Ascending aorta (tissue), 2 donors: ENCODE data around the gene NAP1L4. TPM values are rescaled to one million over a fixed set of nuclear protein-coding genes. Genes with fewer than 3 reads are reported as not detected.

Source experiments
- DNase-seq, 2 donors: peaks; one replicate each; pipeline ENCODE4 v3.0.0-alpha.2; 2019; ENCODE audit warnings: low spot score in 2 of 2
- H3K27ac ChIP-seq, 2 donors: fragments of 200-600 bp; sonication (generic); one replicate each; pipeline ENCODE4 v1.5.1; 2016 to 2017; ENCODE audit warnings: mild to moderate bottlenecking in 1 of 2
- H3K27me3 ChIP-seq: fragments of 200-600 bp; sonication (generic); one replicate; pipeline ENCODE4 v1.5.1; 2017
- H3K36me3 ChIP-seq, 2 donors: fragments of 200-600 bp; sonication (generic); one replicate each; pipeline ENCODE4 v1.5.1; 2016
- H3K4me1 ChIP-seq, 2 donors: fragments of 200-600 bp; sonication (generic); one replicate each; pipeline ENCODE4 v1.5.1; 2016 to 2017; ENCODE audit warnings: mild to moderate bottlenecking in 1 of 2
- H3K4me3 ChIP-seq, 2 donors: fragments of 200-600 bp; sonication (generic); one replicate each; pipeline ENCODE4 v1.5.1; 2016 to 2017; ENCODE audit warnings: mild to moderate bottlenecking in 1 of 2
- H3K9me3 ChIP-seq, 2 donors: fragments of 200-600 bp; sonication (generic); one replicate each; pipeline ENCODE4 v1.5.1; 2016
- intact Hi-C: fragments of 100-400 bp; cut with DNase I; formaldehyde crosslinking; loops from one replicate; pipeline ENCODE4 v1.15.1; 2023
- total RNA-seq: library from RNA; depleted of rRNA; stranded (reverse); fragments of >200 nt; gene quantifications from one replicate; pipeline ENCODE4 v1.1.0, GENCODE V29; 2016
- TF ChIP-seq, protein P1 (sequence below), 3 experiments: fragments of 200-600 bp in 2 of 3; fragments of 450-650 bp in 1 of 3; sonication (generic) in 2 of 3; IDR thresholded peaks; one replicate each; pipeline ENCODE4 v1.5.1; 2016 to 2019; ENCODE audit warnings: antibody characterized with exemption in 3 of 3, mild to moderate bottlenecking in 1 of 3, moderate library complexity in 1 of 3

The NAP1L4 gene
- total RNA-seq, 1 donor from 2014 or later = 54.5 TPM

DNA sequence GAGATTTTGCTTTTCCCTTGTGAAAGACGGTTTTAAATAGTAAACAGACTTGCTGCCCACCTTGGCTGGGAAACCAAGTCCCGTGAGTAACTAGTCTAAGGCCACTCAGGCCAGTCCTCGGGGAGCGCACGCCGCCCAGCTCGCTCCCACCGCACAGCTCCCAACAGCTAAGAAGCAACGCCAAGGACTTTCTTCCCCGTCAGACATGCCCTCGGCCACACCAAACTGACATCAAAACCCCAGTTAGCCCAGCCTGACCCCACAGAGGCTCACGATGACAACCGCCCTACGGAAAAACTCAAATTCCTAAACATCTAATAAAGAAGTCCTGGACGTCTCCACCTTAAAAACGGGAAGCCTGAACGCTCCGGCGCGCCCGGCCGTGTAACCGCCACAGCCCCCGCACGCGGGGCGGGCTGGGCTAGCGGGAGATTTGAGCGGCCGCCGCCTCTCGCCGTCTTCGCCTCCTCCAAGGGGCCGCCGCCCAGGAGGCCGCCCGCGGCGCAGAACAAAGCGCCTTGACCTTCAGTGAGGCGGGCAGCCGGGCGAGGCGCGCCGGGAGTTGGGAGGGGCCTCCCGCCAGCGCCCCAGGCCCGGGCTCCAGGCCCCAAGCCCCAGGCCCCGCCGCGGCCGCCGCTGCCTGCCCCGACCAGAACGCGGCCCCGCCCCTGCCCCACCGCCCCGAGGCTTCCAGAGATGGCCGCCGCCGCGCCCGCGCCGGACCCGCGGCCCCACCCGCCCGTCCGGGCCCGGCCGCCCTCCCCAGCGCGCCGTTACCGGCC is 486 bp downstream of the NAP1L4 start:
- TF ChIP-seq, protein P1, sequence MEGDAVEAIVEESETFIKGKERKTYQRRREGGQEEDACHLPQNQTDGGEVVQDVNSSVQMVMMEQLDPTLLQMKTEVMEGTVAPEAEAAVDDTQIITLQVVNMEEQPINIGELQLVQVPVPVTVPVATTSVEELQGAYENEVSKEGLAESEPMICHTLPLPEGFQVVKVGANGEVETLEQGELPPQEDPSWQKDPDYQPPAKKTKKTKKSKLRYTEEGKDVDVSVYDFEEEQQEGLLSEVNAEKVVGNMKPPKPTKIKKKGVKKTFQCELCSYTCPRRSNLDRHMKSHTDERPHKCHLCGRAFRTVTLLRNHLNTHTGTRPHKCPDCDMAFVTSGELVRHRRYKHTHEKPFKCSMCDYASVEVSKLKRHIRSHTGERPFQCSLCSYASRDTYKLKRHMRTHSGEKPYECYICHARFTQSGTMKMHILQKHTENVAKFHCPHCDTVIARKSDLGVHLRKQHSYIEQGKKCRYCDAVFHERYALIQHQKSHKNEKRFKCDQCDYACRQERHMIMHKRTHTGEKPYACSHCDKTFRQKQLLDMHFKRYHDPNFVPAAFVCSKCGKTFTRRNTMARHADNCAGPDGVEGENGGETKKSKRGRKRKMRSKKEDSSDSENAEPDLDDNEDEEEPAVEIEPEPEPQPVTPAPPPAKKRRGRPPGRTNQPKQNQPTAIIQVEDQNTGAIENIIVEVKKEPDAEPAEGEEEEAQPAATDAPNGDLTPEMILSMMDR (IDR thresholded peaks at IDR 0.05) = no peak
- H3K27ac ChIP-seq = peak overlapping the region; percentile 71 to 90
- peaks cover 6 to 27% of the 10 kb centered on the region in 2 donors for H3K4me1 ChIP-seq
- H3K36me3 ChIP-seq = no peaks in the 10 kb centered on the region
- DNase-seq = peak in 1 of 2 donors; percentile 74
- intact Hi-C loops = loop anchor here (2.0 to 5.0 kb wide), 5 partner anchors 51 to 171 kb away; partner anchors contain the start of gene CARS1
- H3K27me3 ChIP-seq = no peaks in the 10 kb centered on the region
- H3K4me3 ChIP-seq = peak overlapping the region; percentile 74 to 80
- no peaks in the 10 kb centered on the region for H3K9me3 ChIP-seq

DNA sequence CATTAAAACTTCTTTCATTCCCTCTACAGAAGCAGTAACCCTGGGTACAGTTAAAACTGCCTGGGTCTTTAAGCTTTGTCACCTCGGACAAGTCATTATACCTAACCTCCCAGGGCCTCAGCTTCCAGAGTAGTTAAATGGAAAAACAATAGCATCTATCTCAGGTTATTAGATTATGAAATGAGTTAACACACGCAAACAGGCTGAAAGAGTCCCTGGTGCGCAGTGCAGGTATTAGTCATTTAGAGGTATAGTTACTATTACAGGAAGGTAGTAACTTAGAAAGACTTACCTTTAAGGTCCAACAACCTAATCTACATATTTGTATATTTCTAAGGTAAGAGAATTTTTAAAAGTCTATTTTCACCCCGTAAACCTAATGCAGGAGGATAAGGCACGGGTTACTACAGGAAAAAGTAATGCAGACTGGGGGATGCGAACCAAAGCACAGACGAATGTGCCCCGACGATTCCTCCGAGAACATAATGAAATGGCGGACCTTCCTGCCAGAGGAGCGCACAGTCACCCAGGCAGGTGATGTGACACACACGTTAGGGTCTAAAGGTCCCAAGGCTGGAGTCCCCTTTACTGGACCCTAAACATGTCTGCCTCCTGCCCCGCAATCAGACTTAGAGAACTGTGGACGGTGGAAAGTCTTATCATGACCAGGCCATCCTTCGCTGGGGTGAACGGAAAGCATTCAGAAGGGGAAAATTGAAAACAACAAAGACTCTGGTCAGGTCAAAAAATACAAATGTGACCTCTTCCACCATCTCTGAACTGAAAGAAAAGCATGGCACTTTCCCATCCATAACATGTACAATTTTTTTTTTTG is 1.3 kb downstream of the NAP1L4 start:
- Histone ChIP-seq H3K36me3 (no peaks in the 10 kb centered on the region), H3K4me1 (peaks cover 6 to 27% of the 10 kb centered on the region in 2 donors), H3K27ac (peak overlapping the region; percentile 71 to 90), H3K4me3 (peak overlapping the region; percentile 74 to 80), H3K9me3 (no peaks in the 10 kb centered on the region), H3K27me3 (no peaks in the 10 kb centered on the region)
- TF ChIP-seq, protein P1 (IDR thresholded peaks at IDR 0.05) = no peak
- no peak for DNase-seq
- intact Hi-C loops = loop anchor here (5.0 kb wide), 3 partner anchors 51 to 171 kb away; no protein-coding TSS in a partner anchor

DNA sequence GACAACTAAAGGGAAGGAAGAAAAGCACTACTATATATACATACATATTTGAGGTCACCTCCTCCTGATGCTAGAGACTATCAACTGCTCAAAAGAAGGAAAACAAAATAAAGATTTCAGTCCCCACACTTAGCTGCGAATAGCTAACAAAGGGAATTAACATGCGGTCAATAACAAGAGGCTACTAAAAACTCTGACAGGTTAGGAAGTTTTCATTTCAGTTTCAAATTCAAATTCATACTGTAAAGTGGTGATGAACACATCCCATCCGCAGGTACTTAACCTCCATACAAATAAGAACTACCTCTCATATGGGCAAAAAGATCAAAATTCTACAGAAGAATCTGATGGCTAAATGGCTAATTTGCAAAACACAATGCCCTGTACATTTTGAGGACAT is 2.6 kb downstream of the NAP1L4 start:
- Histone ChIP-seq H3K9me3 (no peaks in the 10 kb centered on the region), H3K4me3 (peak overlapping the region in 1 of 2 donors; percentile 80), H3K36me3 (no peaks in the 10 kb centered on the region), H3K4me1 (peaks cover 6 to 27% of the 10 kb centered on the region in 2 donors), H3K27me3 (no peaks in the 10 kb centered on the region), H3K27ac (no peak overlapping the region)
- TF ChIP-seq, protein P1 (IDR thresholded peaks at IDR 0.05) = no peak
- intact Hi-C loops = no loop called here
- no peak for DNase-seq

DNA sequence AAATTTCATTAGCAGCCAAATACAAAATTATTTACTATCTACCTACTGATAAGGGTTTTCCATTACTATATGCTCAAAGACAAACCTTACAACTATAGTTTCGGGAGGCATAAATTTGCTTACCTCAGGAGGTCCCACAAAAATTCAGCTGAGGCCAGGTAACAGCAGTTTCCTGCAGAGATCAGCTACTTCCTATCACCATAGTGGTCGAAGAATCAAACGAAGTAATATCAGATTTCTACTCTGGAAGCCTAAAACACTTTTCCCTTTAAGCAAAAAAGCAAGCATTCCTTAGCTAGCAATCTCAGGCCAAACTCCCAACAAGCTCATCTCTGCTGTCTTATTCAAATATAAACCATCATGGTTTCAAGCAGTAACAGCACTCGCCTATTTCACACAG is 3.1 kb downstream of the NAP1L4 start:
- DNase-seq = no peak
- H3K27ac ChIP-seq = no peak overlapping the region
- H3K9me3 ChIP-seq = no peaks in the 10 kb centered on the region
- no peaks in the 10 kb centered on the region for H3K36me3 ChIP-seq
- H3K4me1 ChIP-seq = peaks cover 6 to 27% of the 10 kb centered on the region in 2 donors
- intact Hi-C loops = no loop called here
- H3K27me3 ChIP-seq = no peaks in the 10 kb centered on the region
- peak overlapping the region in 1 of 2 donors; percentile 80 for H3K4me3 ChIP-seq
- TF ChIP-seq, protein P1 (IDR thresholded peaks at IDR 0.05) = no peak

DNA sequence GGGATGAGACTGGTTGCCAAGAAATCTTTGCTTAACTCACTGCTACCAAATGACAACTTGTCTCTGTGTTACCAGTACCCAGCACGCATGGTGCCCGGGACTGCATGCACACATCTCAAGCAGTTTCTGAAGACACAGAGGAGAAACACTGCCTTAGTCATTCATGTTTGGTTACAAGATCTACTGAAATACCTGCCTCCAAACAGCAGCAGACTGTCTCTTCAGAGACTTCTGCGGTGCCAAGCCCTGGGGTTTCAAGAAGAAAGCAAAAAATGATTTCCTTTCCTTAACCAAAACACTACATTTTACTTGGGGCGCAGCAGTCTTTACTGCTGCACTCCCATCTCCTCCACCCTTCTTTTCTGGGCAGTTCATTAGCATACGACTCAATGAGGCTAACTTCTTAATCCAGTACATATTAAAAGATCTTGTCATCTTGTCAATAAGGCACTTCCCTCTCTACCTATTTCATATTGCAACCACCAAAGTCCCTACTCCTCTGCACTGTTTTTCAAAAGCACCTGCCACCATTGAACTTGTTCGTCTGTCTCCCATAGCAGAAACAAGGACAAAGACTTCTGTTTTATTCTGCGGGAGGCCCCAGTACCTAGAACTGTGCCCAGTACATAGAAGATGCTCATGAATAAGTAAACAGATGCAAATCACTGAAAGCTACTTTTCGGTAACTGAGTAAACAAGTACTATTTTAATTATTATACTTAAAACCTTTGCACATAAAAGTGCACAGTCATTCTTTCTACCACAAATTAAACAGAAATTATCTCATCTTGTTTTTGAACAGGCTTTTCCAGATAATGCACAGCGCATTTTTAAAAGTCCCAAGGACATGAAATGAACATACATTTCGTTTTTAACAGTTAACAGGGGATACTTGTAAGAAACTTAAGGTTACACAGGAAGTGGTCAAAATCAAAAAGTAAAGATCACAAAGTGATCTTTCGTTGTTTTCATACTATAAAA is 4.0 kb downstream of the NAP1L4 start:
- H3K4me3 ChIP-seq = peak overlapping the region in 1 of 2 donors; percentile 80

More for the DNA sequence above, 4.0 kb downstream of the NAP1L4 start:
- Histone ChIP-seq H3K36me3 (no peaks in the 10 kb centered on the region), H3K27ac (no peak overlapping the region), H3K9me3 (no peaks in the 10 kb centered on the region), H3K27me3 (no peaks in the 10 kb centered on the region), H3K4me1 (peaks cover 6 to 27% of the 10 kb centered on the region in 2 donors)
- TF ChIP-seq, protein P1 (IDR thresholded peaks at IDR 0.05) = no peak
- intact Hi-C loops = no loop called here
- DNase-seq = no peak
